HepG2 (cell line): ENCODE data around the gene NXN. TPM values are rescaled to one million over a fixed set of nuclear protein-coding genes. Genes with fewer than 3 reads are reported as not detected.

Source experiments
- ATAC-seq: fragments of 200-7000 bp; cut with Tn5 transposase; 3 replicates; pipeline ENCODE4 v1.9.1; 2020; ENCODE audit warnings: mild to moderate bottlenecking, moderate library complexity
- BruUV-seq: library from RNA; stranded (reverse); fragments of 400-500 nt; replicated peaks from 2 replicates; lab custom pipeline; 2021; lab: Mats Ljungman, UMichigan
- CTCF ChIA-PET: fragments of 300-600 bp; formaldehyde crosslinking; extraction: SDS; loops from one replicate; lab custom pipeline; 2021; ENCODE audit warnings: low total read pairs, inconsistent platforms, low intra/inter-chr PET ratio; lab: Yijun Ruan, JAX
- POLR2A ChIA-PET: fragments of 350-600 bp; sonication (Branson Sonifier 250); formaldehyde crosslinking; loops from one replicate; lab custom pipeline; 2020; ENCODE audit warnings: antibody characterized with exemption, inconsistent platforms; lab: Yijun Ruan, JAX
- DNase-seq: peaks from one replicate; pipeline ENCODE4 v3.0.0-alpha.2; 2015; ENCODE audit warnings: low spot score
- FAIRE-seq: peaks from 3 replicates; lab custom pipeline; 2011; peaks lifted over from hg19 to GRCh38; lab: Jason Lieb, UNC
- H2AFZ ChIP-seq: one replicate; pipeline ENCODE4 v1.6.1; 2011; ENCODE audit warnings: low read length, inconsistent platforms
- H3K27ac ChIP-seq: fragments of 300-600 bp; 3 replicates; pipeline ENCODE4 v1.8.0; 2011; ENCODE audit warnings: mixed run types, mild to moderate bottlenecking, mixed read lengths, low read length, inconsistent platforms; ENCODE audit not compliant: insufficient read depth; ENCODE audit errors: extremely low read length
- H3K27me3 ChIP-seq, 2 experiments: fragments of 200-600 bp in 1 of 2; 2 replicates in 1 of 2; 3 replicates in 1 of 2; pipeline versions ENCODE4 v1.6.0 to v1.8.0; 2011; ENCODE audit warnings: low read length in 2 of 2, mild to moderate bottlenecking in 2 of 2, moderate library complexity in 2 of 2, inconsistent platforms in 1 of 2; ENCODE audit not compliant: insufficient read depth in 2 of 2, control insufficient read depth in 1 of 2
- H3K36me3 ChIP-seq, 2 experiments: fragments of 200-600 bp in 1 of 2; replicated peaks in 1 of 2; 2 replicates in 1 of 2; 3 replicates in 1 of 2; pipeline versions ENCODE4 v1.5.1 to v1.8.0; 2011; ENCODE audit warnings: low read length in 2 of 2, inconsistent platforms in 1 of 2; ENCODE audit not compliant: insufficient read depth in 2 of 2, control insufficient read depth in 1 of 2
- H3K4me1 ChIP-seq: 2 replicates; pipeline ENCODE4 v1.5.1; 2012; ENCODE audit warnings: low read length, inconsistent platforms; ENCODE audit not compliant: insufficient read depth
- H3K4me2 ChIP-seq: 2 replicates; pipeline ENCODE4 v1.6.0; 2011; ENCODE audit warnings: low read depth, low read length, inconsistent platforms
- H3K4me3 ChIP-seq, 3 experiments: fragments of 200-600 bp in 1 of 3; sonication (generic), shearing (Covaris generic) in 1 of 3; replicated peaks in 1 of 3; 2 replicates each; pipeline ENCODE4 v1.5.1; 2011 to 2016; ENCODE audit warnings: low read length in 3 of 3, inconsistent platforms in 2 of 3, low read depth in 2 of 3, mild to moderate bottlenecking in 2 of 3, control low read depth in 1 of 3, mixed read lengths in 1 of 3; ENCODE audit not compliant: insufficient read depth in 1 of 3
- H3K79me2 ChIP-seq: one replicate; pipeline ENCODE4 v1.6.1; 2011; ENCODE audit warnings: low read length, inconsistent platforms; ENCODE audit not compliant: insufficient read depth
- H3K9ac ChIP-seq: 2 replicates; pipeline ENCODE4 v1.6.0; 2011; ENCODE audit warnings: mild to moderate bottlenecking, low read depth, low read length, inconsistent platforms; ENCODE audit not compliant: insufficient read depth
- H3K9me3 ChIP-seq: 2 replicates; pipeline ENCODE4 v1.5.1; 2012; ENCODE audit warnings: mild to moderate bottlenecking, low read length
- H4K20me1 ChIP-seq: 2 replicates; pipeline ENCODE4 v1.6.0; 2011; ENCODE audit warnings: inconsistent platforms, mild to moderate bottlenecking, low read length, moderate library complexity; ENCODE audit not compliant: insufficient read depth
- ERF ChIP-seq: IDR thresholded peaks from 2 replicates; pipeline ENCODE4 v1.6.1; 2018; ENCODE audit warnings: missing biosample characterization, missing genetic modification reagents
- FIP1L1 ChIP-seq: fragments of 200-400 bp; formaldehyde crosslinking; IDR thresholded peaks from 2 replicates; pipeline ENCODE4 v1.6.1; 2018; ENCODE audit warnings: low read depth, mild to moderate bottlenecking, low read length, moderate library complexity, borderline replicate concordance; ENCODE audit not compliant: insufficient read depth
- GATAD1 ChIP-seq: IDR thresholded peaks from 2 replicates; pipeline ENCODE4 v1.6.1; 2016; ENCODE audit warnings: missing genetic modification reagents, missing compliant biosample characterization
- KDM5B ChIP-seq: sonication (generic); formaldehyde crosslinking; IDR thresholded peaks from 2 replicates; pipeline ENCODE4 v1.4.0; 2020; ENCODE audit warnings: missing genetic modification reagents, mild to moderate bottlenecking, borderline replicate concordance
- SOX6 ChIP-seq, 2 experiments: fragments of 450-650 bp in 1 of 2; sonication (generic) in 1 of 2; formaldehyde crosslinking in 1 of 2; IDR thresholded peaks; 2 replicates each; pipeline versions ENCODE4 v1.4.0 to v1.6.1; 2017 to 2020; ENCODE audit warnings: antibody characterized with exemption in 1 of 2, mild to moderate bottlenecking in 1 of 2, missing genetic modification reagents in 1 of 2
- THRA ChIP-seq: sonication (generic); formaldehyde crosslinking; IDR thresholded peaks from 2 replicates; pipeline ENCODE4 v1.4.0; 2020; ENCODE audit warnings: missing genetic modification reagents, borderline replicate concordance
- ZGPAT ChIP-seq: IDR thresholded peaks from 2 replicates; pipeline ENCODE4 v1.6.1; 2016; ENCODE audit warnings: mild to moderate bottlenecking
- ZNF3 ChIP-seq: IDR thresholded peaks from 2 replicates; pipeline ENCODE4 v1.7.0; 2017; ENCODE audit warnings: inconsistent platforms
- ZNF331 ChIP-seq: sonication (generic); formaldehyde crosslinking; IDR thresholded peaks from 2 replicates; pipeline ENCODE4 v1.4.0; 2020; ENCODE audit warnings: missing genetic modification reagents
- ZNF362 ChIP-seq: sonication (generic); formaldehyde crosslinking; IDR thresholded peaks from 2 replicates; pipeline ENCODE4 v1.4.0; 2020; ENCODE audit warnings: missing genetic modification reagents, mild to moderate bottlenecking, borderline replicate concordance
- ZNF572 ChIP-seq: sonication (generic); formaldehyde crosslinking; IDR thresholded peaks from 2 replicates; pipeline ENCODE4 v1.5.1; 2020; ENCODE audit warnings: mild to moderate bottlenecking, missing genetic modification reagents
- WGBS: methylation state at CpG from one replicate; pipeline ENCODE4 v1.1.6; 2017; ENCODE audit warnings: low lambda C conversion rate; 5-methylcytosine and 5-hydroxymethylcytosine counted together
- in situ Hi-C: cut with HindIII; loops from 2 replicates; pipeline ENCODE4 v1.10.0; 2017; ENCODE audit warnings: low pct_unique_long_range_greater_than_20kb; ENCODE audit not compliant: extremely low pct_ligation_motif_present
- intact Hi-C: fragments of 100-400 bp; cut with micrococcal nuclease; formaldehyde crosslinking; loops from one replicate; pipeline ENCODE4 v1.10.0; 2022; ENCODE audit not compliant: unreplicated experiment
- polyA plus RNA-seq, 8 experiments: library from polyadenylated mRNA; depleted of rRNA in 3 of 8; stranded (reverse) in 7 of 8; unstranded in 1 of 8; fragments of >200 nt; fragmentation: Illumina TruSeq in 4 of 8; extraction: Trizol in 4 of 8; gene quantifications; 2 replicates each; pipeline versions ENCODE4 v1.2.1 to v1.2.3, GENCODE V29; 2011 to 2016; ENCODE audit warnings: low read depth in 4 of 8, missing spikeins in 1 of 8, mixed read lengths in 1 of 8; ENCODE audit not compliant: insufficient read depth in 1 of 8
- total RNA-seq, 5 experiments: library from RNA; depleted of rRNA; stranded (reverse); fragments of >200 nt; fragmentation: Illumina TruSeq; extraction: Trizol; gene quantifications; 2 replicates each; pipeline ENCODE4 v1.2.3, GENCODE V29; 2016; ENCODE audit warnings: low read depth in 1 of 5
- TF ChIP-seq, protein P1 (sequence below), 2 experiments: sonication (generic) in 1 of 2; formaldehyde crosslinking in 1 of 2; IDR thresholded peaks; 2 replicates each; pipeline versions ENCODE4 v1.4.0 to v1.6.1; 2018 to 2020; ENCODE audit warnings: missing genetic modification reagents in 2 of 2, borderline replicate concordance in 1 of 2, low read depth in 1 of 2, mild to moderate bottlenecking in 1 of 2, missing biosample characterization in 1 of 2
- TF ChIP-seq, protein P2 (sequence below): sonication (generic); formaldehyde crosslinking; IDR thresholded peaks from 2 replicates; pipeline ENCODE4 v1.4.0; 2020; ENCODE audit warnings: missing genetic modification reagents

Gene NXN
- total and polyA plus RNA-seq, 2 of the 13 experiments (the other 11 are each of a cell fraction or from before 2014, with no cell fraction given): 22.2 to 24.3 TPM

- peak; percentile 89 for ATAC-seq
- Histone ChIP-seq H3K9me3 (no peaks in the 10 kb centered on the region), H3K36me3 (no peaks in the 10 kb centered on the region; a peak in 1 of 5 replicates), H3K27ac (peak overlapping the region; percentile 43), H3K27me3 (no peaks in the 10 kb centered on the region), H2AFZ (no peak overlapping the region), H4K20me1 (no peaks in the 10 kb centered on the region; the same call in 1 of the 2 replicates), H3K4me2 (peak overlapping the region; percentile 69), H3K4me1 (peaks cover 33% of the 10 kb centered on the region), H3K79me2 (peaks cover 13% of the 10 kb centered on the region), H3K9ac (peak overlapping the region; percentile 47), H3K4me3 (peak overlapping the region in 1 of 3 experiments; percentile 37; a peak in 2 of 6 replicates)
- WGBS: 21% methylated on average over 23 of the region's 23 CpGs
- CTCF ChIA-PET: no interaction called here
- POLR2A ChIA-PET: interaction anchor here (1.0 to 2.1 kb wide), 4 partner anchors 17 to 25 kb away, joined by 3 to 12 read pairs (median 8); partner anchors contain the start of gene NXN
- intact Hi-C loops: loop anchor here (2.0 kb wide), 1 partner anchor 20 kb away; no protein-coding TSS in a partner anchor
- BruUV-seq: no TSS peak
- DNase-seq: peak; percentile 90
- peak; percentile 73 for FAIRE-seq
- in situ Hi-C loops: no loop called here
- TF ChIP-seq ZNF3: no peak
- TF ChIP-seq, protein P1, sequence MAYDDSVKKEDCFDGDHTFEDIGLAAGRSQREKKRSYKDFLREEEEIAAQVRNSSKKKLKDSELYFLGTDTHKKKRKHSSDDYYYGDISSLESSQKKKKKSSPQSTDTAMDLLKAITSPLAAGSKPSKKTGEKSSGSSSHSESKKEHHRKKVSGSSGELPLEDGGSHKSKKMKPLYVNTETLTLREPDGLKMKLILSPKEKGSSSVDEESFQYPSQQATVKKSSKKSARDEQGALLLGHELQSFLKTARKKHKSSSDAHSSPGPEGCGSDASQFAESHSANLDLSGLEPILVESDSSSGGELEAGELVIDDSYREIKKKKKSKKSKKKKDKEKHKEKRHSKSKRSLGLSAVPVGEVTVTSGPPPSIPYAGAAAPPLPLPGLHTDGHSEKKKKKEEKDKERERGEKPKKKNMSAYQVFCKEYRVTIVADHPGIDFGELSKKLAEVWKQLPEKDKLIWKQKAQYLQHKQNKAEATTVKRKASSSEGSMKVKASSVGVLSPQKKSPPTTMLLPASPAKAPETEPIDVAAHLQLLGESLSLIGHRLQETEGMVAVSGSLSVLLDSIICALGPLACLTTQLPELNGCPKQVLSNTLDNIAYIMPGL (CRISPR knock-in tag; IDR thresholded peaks at IDR 0.05; ENCODE audit: borderline replicate concordance in 1 of 2, low read depth in 1 of 2): 0 out of 4 replicates have a peak, but pooled peaks of 1 of the 2 experiments have one; percentile 21
- TF ChIP-seq ZNF331: 0 out of 2 replicates have a peak, but pooled peaks have one; percentile 18
- TF ChIP-seq THRA (CRISPR knock-in tag): peak; percentile 70; the same call in 1 of the 2 replicates
- 0 out of 2 replicates have a peak, but pooled peaks have one; percentile 35 for TF ChIP-seq ZGPAT (CRISPR knock-in tag)
- no peak for TF ChIP-seq FIP1L1
- 0 out of 2 replicates have a peak, but pooled peaks have one; percentile 29 for TF ChIP-seq GATAD1 (CRISPR knock-in tag)
- TF ChIP-seq, protein P2, sequence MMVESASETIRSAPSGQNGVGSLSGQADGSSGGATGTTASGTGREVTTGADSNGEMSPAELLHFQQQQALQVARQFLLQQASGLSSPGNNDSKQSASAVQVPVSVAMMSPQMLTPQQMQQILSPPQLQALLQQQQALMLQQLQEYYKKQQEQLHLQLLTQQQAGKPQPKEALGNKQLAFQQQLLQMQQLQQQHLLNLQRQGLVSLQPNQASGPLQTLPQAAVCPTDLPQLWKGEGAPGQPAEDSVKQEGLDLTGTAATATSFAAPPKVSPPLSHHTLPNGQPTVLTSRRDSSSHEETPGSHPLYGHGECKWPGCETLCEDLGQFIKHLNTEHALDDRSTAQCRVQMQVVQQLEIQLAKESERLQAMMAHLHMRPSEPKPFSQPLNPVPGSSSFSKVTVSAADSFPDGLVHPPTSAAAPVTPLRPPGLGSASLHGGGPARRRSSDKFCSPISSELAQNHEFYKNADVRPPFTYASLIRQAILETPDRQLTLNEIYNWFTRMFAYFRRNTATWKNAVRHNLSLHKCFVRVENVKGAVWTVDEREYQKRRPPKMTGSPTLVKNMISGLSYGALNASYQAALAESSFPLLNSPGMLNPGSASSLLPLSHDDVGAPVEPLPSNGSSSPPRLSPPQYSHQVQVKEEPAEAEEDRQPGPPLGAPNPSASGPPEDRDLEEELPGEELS (CRISPR knock-in tag): peak; percentile 60; the same call in 1 of the 2 replicates
- TF ChIP-seq KDM5B (CRISPR knock-in tag): 0 out of 2 replicates have a peak, but pooled peaks have one; percentile 46
- no peak for TF ChIP-seq SOX6 (IDR thresholded peaks at IDR 0.05)
- peak; percentile 73 for TF ChIP-seq SOX6 (CRISPR knock-in tag; IDR thresholded peaks at IDR 0.05)
- no peak for TF ChIP-seq ZNF572 (CRISPR knock-in tag)
- TF ChIP-seq ZNF362 (CRISPR knock-in tag): peak; percentile 28; the same call in 1 of the 2 replicates
- peak; percentile 64 for TF ChIP-seq ERF (CRISPR knock-in tag)
Measured at GRCh38 chr17:954431-955164, 25.0 kb downstream of the NXN start.
